ENCODE results near the gene BSPH1. TPM values are rescaled to one million over a fixed set of nuclear protein-coding genes. Genes with fewer than 3 reads are reported as not detected.

The BSPH1 gene
- total RNA-seq, 2 experiments from 2014 or later = not detected

DNA sequence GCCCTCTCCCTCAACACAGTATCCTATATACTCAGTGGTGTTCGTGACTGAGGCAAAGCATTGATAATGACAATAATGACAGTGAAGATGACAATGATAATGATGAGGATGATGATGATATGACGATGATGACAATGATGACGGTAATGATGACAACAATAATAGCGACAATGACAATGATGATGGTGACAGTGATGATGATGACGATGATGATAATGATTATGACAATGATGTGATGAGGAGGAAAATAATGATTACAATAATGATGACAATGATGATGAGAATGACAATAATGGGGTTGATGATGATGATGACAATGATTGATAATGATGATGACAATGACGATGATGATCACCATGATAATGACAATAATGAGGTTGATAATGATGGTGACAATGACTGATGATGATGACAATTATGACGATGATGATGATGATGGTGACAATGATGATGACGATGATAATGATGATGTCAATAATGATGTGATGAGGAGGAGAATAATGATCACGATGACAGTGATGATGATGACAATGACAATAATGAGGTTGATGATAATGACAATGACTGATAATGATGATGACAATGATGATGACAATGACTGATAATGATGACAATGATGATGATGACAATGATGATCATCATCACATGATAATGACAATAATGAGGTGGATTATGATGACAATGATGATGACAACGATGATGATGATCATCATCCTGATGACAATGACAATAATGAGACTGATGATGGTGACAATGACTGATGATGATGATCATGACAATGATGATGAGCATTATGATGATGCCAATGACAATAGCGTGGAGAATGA lies 19.2 kb upstream of the BSPH1 start:
- no peak for DNase-seq (ENCODE audit: low spot score)
- no peak for TF ChIP-seq EZH2phosphoT487 (IDR thresholded peaks at IDR 0.05; ENCODE audit: borderline replicate concordance, low read depth, low read length)
- TF ChIP-seq, protein P1, sequence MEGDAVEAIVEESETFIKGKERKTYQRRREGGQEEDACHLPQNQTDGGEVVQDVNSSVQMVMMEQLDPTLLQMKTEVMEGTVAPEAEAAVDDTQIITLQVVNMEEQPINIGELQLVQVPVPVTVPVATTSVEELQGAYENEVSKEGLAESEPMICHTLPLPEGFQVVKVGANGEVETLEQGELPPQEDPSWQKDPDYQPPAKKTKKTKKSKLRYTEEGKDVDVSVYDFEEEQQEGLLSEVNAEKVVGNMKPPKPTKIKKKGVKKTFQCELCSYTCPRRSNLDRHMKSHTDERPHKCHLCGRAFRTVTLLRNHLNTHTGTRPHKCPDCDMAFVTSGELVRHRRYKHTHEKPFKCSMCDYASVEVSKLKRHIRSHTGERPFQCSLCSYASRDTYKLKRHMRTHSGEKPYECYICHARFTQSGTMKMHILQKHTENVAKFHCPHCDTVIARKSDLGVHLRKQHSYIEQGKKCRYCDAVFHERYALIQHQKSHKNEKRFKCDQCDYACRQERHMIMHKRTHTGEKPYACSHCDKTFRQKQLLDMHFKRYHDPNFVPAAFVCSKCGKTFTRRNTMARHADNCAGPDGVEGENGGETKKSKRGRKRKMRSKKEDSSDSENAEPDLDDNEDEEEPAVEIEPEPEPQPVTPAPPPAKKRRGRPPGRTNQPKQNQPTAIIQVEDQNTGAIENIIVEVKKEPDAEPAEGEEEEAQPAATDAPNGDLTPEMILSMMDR (conservative IDR thresholded peaks at IDR 0.05; ENCODE audit: low read length) = no peak
- CTCF ChIA-PET (ENCODE audit: unreplicated experiment) = no interaction called here
- no peaks in the 10 kb centered on the region for H3K4me1 ChIP-seq (ENCODE audit: insufficient read depth, low read length, poor library complexity, severe bottlenecking)
- H4K20me1 ChIP-seq (ENCODE audit: insufficient read depth, low read length) = no peaks in the 10 kb centered on the region
- POLR2A ChIA-PET = no interaction called here
- intact Hi-C loops (cut with micrococcal nuclease; ENCODE audit: unreplicated experiment) = no loop called here
- no peaks in the 10 kb centered on the region for H3K36me3 ChIP-seq (ENCODE audit: insufficient read depth, low read length)
- H3K79me2 ChIP-seq (ENCODE audit: insufficient read depth, low read depth, low read length) = no peaks in the 10 kb centered on the region
- no peaks in the 10 kb centered on the region for H3K9me3 ChIP-seq (ENCODE audit: low read length)
- no peak overlapping the region for H3K4me3 ChIP-seq (ENCODE audit: low read depth, low read length, poor library complexity, severe bottlenecking)
- no peaks in the 10 kb centered on the region for H3K9me2 ChIP-seq (ENCODE audit: insufficient read depth, low read length)
- no TSS peak for BruUV-seq (replicated peaks)
- H3K4me2 ChIP-seq (ENCODE audit: low read length) = no peak overlapping the region
- no peak overlapping the region for H3K27ac ChIP-seq (ENCODE audit: low read depth, low read length, poor library complexity, severe bottlenecking)
- no peak overlapping the region for H2AFZ ChIP-seq (ENCODE audit: low read length)

- Histone ChIP-seq H4K20me1 (ENCODE audit: insufficient read depth, low read length) (no peaks in the 10 kb centered on the region), H3K27ac (ENCODE audit: low read depth, low read length, poor library complexity, severe bottlenecking) (no peak overlapping the region), H2AFZ (ENCODE audit: low read length) (no peak overlapping the region), H3K4me1 (ENCODE audit: insufficient read depth, low read length, poor library complexity, severe bottlenecking) (no peaks in the 10 kb centered on the region), H3K36me3 (ENCODE audit: insufficient read depth, low read length) (no peaks in the 10 kb centered on the region), H3K9me3 (ENCODE audit: low read length) (no peaks in the 10 kb centered on the region), H3K4me3 (ENCODE audit: low read depth, low read length, poor library complexity, severe bottlenecking) (no peak overlapping the region), H3K79me2 (ENCODE audit: insufficient read depth, low read depth, low read length) (no peaks in the 10 kb centered on the region), H3K4me2 (ENCODE audit: low read length) (no peak overlapping the region), H3K9me2 (ENCODE audit: insufficient read depth, low read length) (no peaks in the 10 kb centered on the region)
- ChIA-PET CTCF (ENCODE audit: unreplicated experiment) (no interaction called here), POLR2A (no interaction called here)
- BruUV-seq (replicated peaks) = no TSS peak
- intact Hi-C loops (cut with micrococcal nuclease; ENCODE audit: unreplicated experiment) = no loop called here
- peak; percentile 7 for DNase-seq (ENCODE audit: low spot score)
- TF ChIP-seq EZH2phosphoT487 (IDR thresholded peaks at IDR 0.05; ENCODE audit: borderline replicate concordance, low read depth, low read length) = no peak
- TF ChIP-seq, protein P1 (conservative IDR thresholded peaks at IDR 0.05; ENCODE audit: low read length) = peak; percentile 67
Measured at GRCh38 chr19:48006762-48007161, 14.8 kb upstream of the BSPH1 start.

DNA sequence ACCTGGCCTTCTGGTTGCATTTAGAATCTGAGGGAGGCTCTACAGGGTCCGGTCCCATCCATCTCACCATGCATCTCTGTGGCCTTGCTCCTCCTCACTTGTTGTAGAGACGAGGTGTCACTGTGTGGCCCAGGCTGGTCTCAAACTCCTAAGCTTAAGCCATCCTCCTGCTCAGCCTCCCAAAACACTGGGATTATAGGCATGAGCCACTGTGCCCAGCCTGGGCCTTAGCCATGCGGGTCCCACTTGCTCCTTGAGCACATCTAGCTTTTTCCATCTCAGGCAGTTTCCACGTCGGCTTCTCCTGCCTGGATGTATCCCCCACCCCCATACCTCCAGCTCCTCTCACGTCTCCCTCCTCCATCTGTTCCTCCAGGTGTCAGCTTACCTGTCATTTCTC lies 12.3 kb upstream of the BSPH1 start:
- no peak overlapping the region for H3K4me3 ChIP-seq (ENCODE audit: low read depth, low read length, poor library complexity, severe bottlenecking)
- intact Hi-C loops (cut with micrococcal nuclease; ENCODE audit: unreplicated experiment) = no loop called here
- H4K20me1 ChIP-seq (ENCODE audit: insufficient read depth, low read length) = no peaks in the 10 kb centered on the region
- no peak overlapping the region for H3K4me2 ChIP-seq (ENCODE audit: low read length)
- H3K4me1 ChIP-seq (ENCODE audit: insufficient read depth, low read length, poor library complexity, severe bottlenecking) = no peaks in the 10 kb centered on the region
- DNase-seq (ENCODE audit: low spot score) = no peak
- CTCF ChIA-PET (ENCODE audit: unreplicated experiment) = no interaction called here
- H3K9me3 ChIP-seq (ENCODE audit: low read length) = no peaks in the 10 kb centered on the region
- no peak overlapping the region for H3K27ac ChIP-seq (ENCODE audit: low read depth, low read length, poor library complexity, severe bottlenecking)
- no peak overlapping the region for H2AFZ ChIP-seq (ENCODE audit: low read length)
- TF ChIP-seq, protein P1 (conservative IDR thresholded peaks at IDR 0.05; ENCODE audit: low read length) = no peak
- no peak for TF ChIP-seq EZH2phosphoT487 (IDR thresholded peaks at IDR 0.05; ENCODE audit: borderline replicate concordance, low read depth, low read length)
- no peaks in the 10 kb centered on the region for H3K79me2 ChIP-seq (ENCODE audit: insufficient read depth, low read depth, low read length)
- BruUV-seq (replicated peaks) = no TSS peak
- POLR2A ChIA-PET = no interaction called here
- H3K9me2 ChIP-seq (ENCODE audit: insufficient read depth, low read length) = no peaks in the 10 kb centered on the region
- no peaks in the 10 kb centered on the region for H3K36me3 ChIP-seq (ENCODE audit: insufficient read depth, low read length)
